DND-41 (cell line): Measurements from ENCODE around the gene UBD.

Experiments used
- EZH2 ChIP-seq: IDR thresholded peaks from 3 replicates; pipeline ENCODE4 v1.6.1; 2012; ENCODE audit warnings: borderline replicate concordance, low read depth, mild to moderate bottlenecking, moderate library complexity, low read length, inconsistent platforms; ENCODE audit not compliant: severe bottlenecking
- TF ChIP-seq, protein P1 (sequence below): IDR thresholded peaks from 2 replicates; pipeline ENCODE4 v1.5.1; 2012; ENCODE audit warnings: borderline replicate concordance, low read length, moderate library complexity, mild to moderate bottlenecking; ENCODE audit not compliant: poor library complexity, severe bottlenecking; ENCODE audit errors: extremely low read depth

DNA sequence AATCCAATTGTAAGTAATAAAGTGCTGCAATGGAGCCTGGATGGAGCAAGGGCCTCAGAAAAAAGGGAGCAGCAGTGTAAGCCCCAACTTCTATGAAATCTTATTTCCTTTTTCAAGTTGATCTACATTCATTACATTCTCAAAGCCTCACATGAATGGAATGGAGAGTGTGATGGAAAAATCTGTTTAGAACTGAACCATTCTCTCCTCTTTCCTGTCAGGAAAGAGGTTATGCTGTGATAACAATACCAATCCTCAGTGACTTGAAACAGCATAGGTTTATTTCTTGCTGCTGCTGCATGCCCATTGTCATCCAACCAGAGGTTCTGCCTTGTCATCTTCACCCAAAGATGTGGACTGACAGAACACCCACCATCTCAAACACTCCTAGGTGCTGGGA is 16.5 kb upstream of the UBD start:
- TF ChIP-seq, protein P1, sequence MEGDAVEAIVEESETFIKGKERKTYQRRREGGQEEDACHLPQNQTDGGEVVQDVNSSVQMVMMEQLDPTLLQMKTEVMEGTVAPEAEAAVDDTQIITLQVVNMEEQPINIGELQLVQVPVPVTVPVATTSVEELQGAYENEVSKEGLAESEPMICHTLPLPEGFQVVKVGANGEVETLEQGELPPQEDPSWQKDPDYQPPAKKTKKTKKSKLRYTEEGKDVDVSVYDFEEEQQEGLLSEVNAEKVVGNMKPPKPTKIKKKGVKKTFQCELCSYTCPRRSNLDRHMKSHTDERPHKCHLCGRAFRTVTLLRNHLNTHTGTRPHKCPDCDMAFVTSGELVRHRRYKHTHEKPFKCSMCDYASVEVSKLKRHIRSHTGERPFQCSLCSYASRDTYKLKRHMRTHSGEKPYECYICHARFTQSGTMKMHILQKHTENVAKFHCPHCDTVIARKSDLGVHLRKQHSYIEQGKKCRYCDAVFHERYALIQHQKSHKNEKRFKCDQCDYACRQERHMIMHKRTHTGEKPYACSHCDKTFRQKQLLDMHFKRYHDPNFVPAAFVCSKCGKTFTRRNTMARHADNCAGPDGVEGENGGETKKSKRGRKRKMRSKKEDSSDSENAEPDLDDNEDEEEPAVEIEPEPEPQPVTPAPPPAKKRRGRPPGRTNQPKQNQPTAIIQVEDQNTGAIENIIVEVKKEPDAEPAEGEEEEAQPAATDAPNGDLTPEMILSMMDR: no peak
- TF ChIP-seq EZH2: no peak
